Skeletal muscle tissue (tissue), 4 donors: Measurements from ENCODE around the gene MICU2. TPM values are rescaled to one million over a fixed set of nuclear protein-coding genes. Genes with fewer than 3 reads are reported as not detected.

Source experiments
- H3K27ac ChIP-seq: one replicate; pipeline ENCODE4 v1.7.0; 2013; ENCODE audit warnings: mild to moderate bottlenecking, low read depth, low read length, inconsistent platforms
- H3K27me3 ChIP-seq, 3 donors: one replicate each; pipeline ENCODE4 v1.7.0; 2013; ENCODE audit warnings: low read length in 3 of 3; ENCODE audit not compliant: control insufficient read depth in 3 of 3, insufficient read depth in 3 of 3
- H3K36me3 ChIP-seq, 3 donors: one replicate each; pipeline ENCODE4 v1.7.0; 2013; ENCODE audit warnings: low read length in 3 of 3; ENCODE audit not compliant: control insufficient read depth in 3 of 3, insufficient read depth in 3 of 3
- H3K4me1 ChIP-seq, 3 donors: one replicate each; pipeline ENCODE4 v1.7.0; 2013; ENCODE audit warnings: low read length in 3 of 3, mild to moderate bottlenecking in 3 of 3; ENCODE audit not compliant: control insufficient read depth in 3 of 3, insufficient read depth in 3 of 3
- H3K4me3 ChIP-seq, 3 donors: one replicate each; pipeline ENCODE4 v1.7.0; 2013; ENCODE audit warnings: low read length in 3 of 3
- H3K9ac ChIP-seq, 3 donors: one replicate each; pipeline ENCODE4 v1.7.0; 2013; ENCODE audit warnings: low read length in 3 of 3, mild to moderate bottlenecking in 3 of 3, moderate library complexity in 2 of 3, low read depth in 1 of 3
- H3K9me3 ChIP-seq, 3 donors: one replicate each; pipeline ENCODE4 v1.7.0; 2013; ENCODE audit warnings: low read length in 3 of 3; ENCODE audit not compliant: control insufficient read depth in 3 of 3
- total RNA-seq: library from RNA; depleted of rRNA; stranded (reverse); fragments of >200 nt; gene quantifications from one replicate; pipeline ENCODE4 v1.2.3, GENCODE V29; 2014
- donor health status: Osteomylitis.

The MICU2 gene
- total RNA-seq, 1 donor from 2014 or later, result 34.4 TPM

DNA sequence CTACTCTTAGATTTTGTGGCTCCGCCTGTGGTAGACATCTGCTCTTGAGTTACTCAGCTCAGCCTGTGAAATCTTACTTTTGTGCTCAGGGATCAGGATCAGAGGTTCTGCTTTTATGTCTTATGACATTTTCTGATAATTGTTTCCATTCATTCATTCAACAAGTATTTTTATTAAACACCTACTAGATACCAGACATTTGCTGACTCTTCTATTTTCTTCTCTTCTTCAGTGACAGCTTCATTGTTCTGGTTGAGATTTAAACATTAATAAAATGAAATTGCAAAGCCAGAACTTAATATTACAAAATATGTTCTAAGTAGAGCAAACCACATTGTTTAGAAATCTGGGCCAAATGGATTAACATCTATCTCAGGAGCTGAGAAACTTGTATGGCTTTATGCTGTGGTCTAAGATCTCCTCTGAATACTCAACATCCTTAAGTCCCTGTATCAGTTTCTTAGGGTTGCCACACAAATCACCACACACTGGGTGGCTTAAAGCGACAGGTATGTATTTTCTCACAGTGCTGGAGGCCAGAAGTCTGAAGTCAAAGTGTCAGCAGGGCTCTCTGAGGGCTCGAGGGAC is 15.8 kb upstream of the MICU2 start:
- H3K4me1 ChIP-seq, result no peaks in the 10 kb centered on the region
- peaks cover 3 to 11% (median 5%) of the 10 kb centered on the region in 3 donors for H3K27me3 ChIP-seq
- no peaks in the 10 kb centered on the region for H3K9me3 ChIP-seq
- no peak overlapping the region for H3K27ac ChIP-seq
- H3K4me3 ChIP-seq, result no peak overlapping the region
- no peaks in the 10 kb centered on the region for H3K36me3 ChIP-seq
- no peak overlapping the region for H3K9ac ChIP-seq

DNA sequence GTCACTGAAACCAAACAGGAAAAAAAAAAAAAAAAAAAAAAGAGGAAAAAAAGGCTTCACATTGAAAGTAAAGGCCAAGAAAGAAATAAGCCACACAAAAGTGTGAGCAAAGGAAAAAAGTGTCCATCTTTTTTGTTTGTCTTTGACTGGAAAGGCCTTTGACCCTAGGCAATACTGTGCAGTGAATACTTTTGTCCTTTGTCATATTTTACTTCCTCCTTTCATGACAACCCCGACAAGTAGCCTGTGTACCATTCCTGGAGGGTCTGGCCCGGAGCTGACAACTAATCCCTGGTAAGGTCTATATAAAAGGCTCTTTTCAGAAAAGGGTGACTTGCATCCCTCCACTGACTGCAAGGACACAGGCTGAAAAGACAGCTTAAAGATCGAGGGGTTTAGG is 12.9 kb upstream of the MICU2 start:
- H3K4me3 ChIP-seq, result no peak overlapping the region
- no peak overlapping the region for H3K9ac ChIP-seq
- H3K27me3 ChIP-seq, result peaks cover 3 to 11% (median 5%) of the 10 kb centered on the region in 3 donors
- no peaks in the 10 kb centered on the region for H3K36me3 ChIP-seq
- H3K27ac ChIP-seq, result no peak overlapping the region
- no peaks in the 10 kb centered on the region for H3K9me3 ChIP-seq
- no peaks in the 10 kb centered on the region for H3K4me1 ChIP-seq

GRCh38 chr13:21616205-21616866 is 12.4 kb upstream of the MICU2 start:
- Histone ChIP-seq H3K4me1 (no peaks in the 10 kb centered on the region), H3K9ac (no peak overlapping the region), H3K27me3 (peaks cover 3 to 11% (median 5%) of the 10 kb centered on the region in 3 donors), H3K36me3 (no peaks in the 10 kb centered on the region), H3K27ac (no peak overlapping the region), H3K4me3 (no peak overlapping the region), H3K9me3 (no peaks in the 10 kb centered on the region)

GRCh38 chr13:21615427-21615826 is 11.5 kb upstream of the MICU2 start:
- Histone ChIP-seq H3K27me3 (peaks cover 3 to 11% (median 7%) of the 10 kb centered on the region in 3 donors), H3K4me1 (no peaks in the 10 kb centered on the region), H3K4me3 (no peak overlapping the region), H3K36me3 (no peaks in the 10 kb centered on the region), H3K9ac (no peak overlapping the region), H3K27ac (no peak overlapping the region), H3K9me3 (no peaks in the 10 kb centered on the region)

GRCh38 chr13:21613791-21614190 is 9.8 kb upstream of the MICU2 start:
- no peaks in the 10 kb centered on the region for H3K4me1 ChIP-seq
- H3K4me3 ChIP-seq, result no peak overlapping the region
- no peak overlapping the region for H3K9ac ChIP-seq
- peaks cover 0 to 10% (median 8%) of the 10 kb centered on the region in 3 donors for H3K27me3 ChIP-seq
- H3K36me3 ChIP-seq, result no peaks in the 10 kb centered on the region
- no peaks in the 10 kb centered on the region for H3K9me3 ChIP-seq
- H3K27ac ChIP-seq, result no peak overlapping the region

GRCh38 chr13:21611385-21611784 is 7.4 kb upstream of the MICU2 start:
- Histone ChIP-seq H3K9ac (no peak overlapping the region), H3K27me3 (peaks cover 3 to 17% (median 9%) of the 10 kb centered on the region in 3 donors), H3K4me3 (no peak overlapping the region), H3K9me3 (no peaks in the 10 kb centered on the region), H3K4me1 (no peaks in the 10 kb centered on the region), H3K36me3 (no peaks in the 10 kb centered on the region), H3K27ac (no peak overlapping the region)

DNA sequence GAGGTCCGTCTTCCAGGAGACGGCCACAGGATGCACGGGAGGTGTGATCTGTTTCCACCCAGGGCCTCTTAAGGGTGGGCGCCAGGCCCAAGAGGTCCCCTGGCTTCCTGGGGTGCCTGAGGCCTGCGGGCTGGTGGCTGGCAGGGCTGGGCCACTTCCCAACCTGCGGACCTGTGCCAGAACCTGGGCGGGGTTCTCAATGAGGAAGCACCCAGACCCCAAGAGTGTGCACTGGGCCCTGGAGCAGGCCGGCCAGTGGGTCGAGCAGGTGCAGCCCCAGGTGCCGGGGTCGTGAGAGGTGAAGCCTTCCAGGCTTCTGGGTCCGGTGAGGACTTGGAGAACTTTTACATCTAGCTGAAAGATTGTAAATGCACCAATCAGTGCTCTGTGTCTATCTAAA is 6.7 kb upstream of the MICU2 start:
- peaks cover 3 to 17% (median 9%) of the 10 kb centered on the region in 3 donors for H3K27me3 ChIP-seq
- no peak overlapping the region for H3K4me3 ChIP-seq
- H3K9me3 ChIP-seq, result no peaks in the 10 kb centered on the region
- H3K27ac ChIP-seq, result no peak overlapping the region
- no peaks in the 10 kb centered on the region for H3K4me1 ChIP-seq
- no peak overlapping the region for H3K9ac ChIP-seq
- H3K36me3 ChIP-seq, result no peaks in the 10 kb centered on the region

DNA sequence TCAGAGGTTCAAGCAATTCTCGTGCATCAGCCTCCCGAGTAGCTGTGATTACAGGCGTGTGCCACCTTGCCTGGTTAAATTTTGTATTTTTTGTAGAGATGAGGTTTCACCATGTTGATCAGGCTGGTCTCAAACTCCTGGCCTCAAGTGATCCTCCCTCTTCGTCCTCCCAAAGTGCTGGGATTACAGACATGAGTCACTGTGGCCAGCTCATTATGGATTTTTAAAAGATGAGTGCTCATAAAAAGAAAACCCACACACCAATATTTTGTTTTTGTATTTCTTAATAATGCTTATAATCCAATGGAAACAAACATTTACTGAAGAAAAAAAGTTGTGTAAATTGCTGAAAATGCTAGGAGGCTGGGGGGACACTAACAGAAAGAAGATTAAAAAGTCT is 5.0 kb upstream of the MICU2 start:
- Histone ChIP-seq H3K27me3 (peaks cover 3 to 17% (median 9%) of the 10 kb centered on the region in 3 donors), H3K27ac (no peak overlapping the region), H3K36me3 (no peaks in the 10 kb centered on the region), H3K4me1 (peaks cover 0 to 4% (median 3%) of the 10 kb centered on the region in 3 donors), H3K9me3 (no peaks in the 10 kb centered on the region), H3K4me3 (no peak overlapping the region), H3K9ac (no peak overlapping the region)

DNA sequence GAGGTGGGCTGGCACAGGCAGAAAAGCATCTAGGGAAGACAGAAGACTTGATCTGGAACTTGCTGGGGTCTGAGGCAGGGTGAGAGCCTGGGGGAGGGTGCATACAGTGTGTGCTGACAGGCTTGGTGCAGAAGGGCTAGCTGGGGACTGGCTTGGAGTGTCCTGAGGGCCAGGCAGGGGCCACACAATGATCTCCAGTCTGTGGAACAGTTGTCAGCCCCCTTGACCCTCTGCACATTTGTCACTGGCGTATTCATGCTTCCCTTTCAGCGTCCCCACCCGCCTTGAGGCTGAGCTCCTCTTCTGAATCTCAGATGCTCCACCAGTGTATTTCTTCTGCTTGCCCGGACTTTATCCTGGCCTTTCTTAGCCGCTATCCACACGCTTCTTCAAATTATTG is 2.8 kb upstream of the MICU2 start:
- H3K9ac ChIP-seq, result no peak overlapping the region
- no peak overlapping the region for H3K27ac ChIP-seq

DNA sequence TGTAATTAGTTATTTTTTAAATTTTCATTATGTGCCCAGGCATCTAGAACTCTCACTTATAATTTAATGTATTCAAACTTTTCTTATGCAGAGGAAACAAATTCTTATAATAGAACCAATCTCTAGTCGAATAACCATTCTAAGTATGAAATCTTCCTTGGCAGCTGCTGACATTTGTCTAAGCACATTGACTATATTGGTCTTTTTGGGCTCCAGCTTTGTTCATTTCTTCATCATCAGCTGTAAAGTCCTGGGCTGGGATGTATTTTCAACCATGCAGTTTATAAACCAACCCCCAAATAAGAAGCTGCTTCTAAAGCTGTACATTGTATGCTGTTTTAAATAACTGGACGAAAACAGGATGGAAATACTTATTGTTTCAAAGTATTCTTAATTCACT is 2.3 kb upstream of the MICU2 start:
- Histone ChIP-seq H3K36me3 (no peaks in the 10 kb centered on the region), H3K4me3 (no peak overlapping the region), H3K9me3 (no peaks in the 10 kb centered on the region), H3K4me1 (peaks cover 3 to 9% (median 4%) of the 10 kb centered on the region in 3 donors), H3K9ac (no peak overlapping the region), H3K27me3 (peaks cover 3 to 17% (median 9%) of the 10 kb centered on the region in 3 donors), H3K27ac (no peak overlapping the region)

More for the DNA sequence above, 2.8 kb upstream of the MICU2 start:
- Histone ChIP-seq H3K36me3 (no peaks in the 10 kb centered on the region), H3K4me3 (no peak overlapping the region), H3K4me1 (peaks cover 3 to 9% (median 4%) of the 10 kb centered on the region in 3 donors), H3K27me3 (peaks cover 3 to 17% (median 9%) of the 10 kb centered on the region in 3 donors), H3K9me3 (no peaks in the 10 kb centered on the region)
